Measurements from ENCODE around the gene STAMBPL1.

DNA sequence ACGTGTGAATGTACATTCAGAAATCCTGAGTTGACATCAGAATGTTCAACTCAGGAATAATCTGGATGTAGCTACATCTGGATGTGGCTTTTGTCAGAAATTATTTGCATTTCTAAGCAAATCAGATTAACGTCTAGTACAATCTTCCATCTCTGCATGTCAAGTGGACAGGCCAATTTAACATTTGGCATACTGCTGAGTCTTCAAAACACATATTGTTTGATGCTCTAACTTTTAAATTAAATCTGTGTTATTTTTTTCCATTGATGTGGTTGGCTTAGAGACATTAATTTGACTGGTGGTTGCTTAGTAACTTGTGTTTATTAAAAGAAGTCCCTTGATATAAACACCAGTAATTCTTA is 3.4 kb downstream of the STAMBPL1 start:
- TF ChIP-seq EP300 (conservative IDR thresholded peaks at IDR 0.05; ENCODE audit: poor library complexity, severe bottlenecking): no peak
- TF ChIP-seq, protein P1, sequence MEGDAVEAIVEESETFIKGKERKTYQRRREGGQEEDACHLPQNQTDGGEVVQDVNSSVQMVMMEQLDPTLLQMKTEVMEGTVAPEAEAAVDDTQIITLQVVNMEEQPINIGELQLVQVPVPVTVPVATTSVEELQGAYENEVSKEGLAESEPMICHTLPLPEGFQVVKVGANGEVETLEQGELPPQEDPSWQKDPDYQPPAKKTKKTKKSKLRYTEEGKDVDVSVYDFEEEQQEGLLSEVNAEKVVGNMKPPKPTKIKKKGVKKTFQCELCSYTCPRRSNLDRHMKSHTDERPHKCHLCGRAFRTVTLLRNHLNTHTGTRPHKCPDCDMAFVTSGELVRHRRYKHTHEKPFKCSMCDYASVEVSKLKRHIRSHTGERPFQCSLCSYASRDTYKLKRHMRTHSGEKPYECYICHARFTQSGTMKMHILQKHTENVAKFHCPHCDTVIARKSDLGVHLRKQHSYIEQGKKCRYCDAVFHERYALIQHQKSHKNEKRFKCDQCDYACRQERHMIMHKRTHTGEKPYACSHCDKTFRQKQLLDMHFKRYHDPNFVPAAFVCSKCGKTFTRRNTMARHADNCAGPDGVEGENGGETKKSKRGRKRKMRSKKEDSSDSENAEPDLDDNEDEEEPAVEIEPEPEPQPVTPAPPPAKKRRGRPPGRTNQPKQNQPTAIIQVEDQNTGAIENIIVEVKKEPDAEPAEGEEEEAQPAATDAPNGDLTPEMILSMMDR (IDR thresholded peaks at IDR 0.05; ENCODE audit: poor library complexity, severe bottlenecking): no peak

Measured in neural cell (in vitro differentiated cells).